ENCODE data around the gene SLC16A14. TPM values are rescaled to one million over a fixed set of nuclear protein-coding genes. Genes with fewer than 3 reads are reported as not detected.

Gene SLC16A14
- total and polyA plus RNA-seq, 7 donors: 0.23 to 4.8 (median 0.71) TPM

DNA sequence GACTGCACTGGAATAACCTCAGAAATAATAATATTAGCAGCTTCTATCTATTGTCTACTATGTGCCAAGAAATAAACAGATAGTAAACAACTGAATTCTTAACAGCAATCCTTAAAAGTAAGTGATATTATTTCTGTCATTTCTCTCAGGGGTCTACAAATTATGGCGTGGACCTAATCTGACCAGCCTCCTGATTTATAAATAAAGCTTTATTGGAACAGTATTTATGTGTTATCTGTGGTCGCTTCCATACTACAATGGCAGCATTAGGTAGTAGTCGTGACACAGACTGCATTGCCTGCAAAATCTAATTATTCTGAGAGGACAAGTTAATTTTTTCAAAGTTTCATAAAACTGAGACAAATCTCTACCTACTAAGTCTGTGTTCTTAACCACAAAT, 49.0 kb downstream of the SLC16A14 start:
- DNase-seq: no peak
- Histone ChIP-seq H3K27ac (no peak overlapping the region), H3K27me3 (no peaks in the 10 kb centered on the region), H3K4me1 (no peaks in the 10 kb centered on the region), H3K36me3 (no peaks in the 10 kb centered on the region), H3K4me3 (no peak overlapping the region), H3K9me3 (no peaks in the 10 kb centered on the region)
- TF ChIP-seq POLR2AphosphoS5 (IDR thresholded peaks at IDR 0.05) (no peak), EP300 (IDR thresholded peaks at IDR 0.05) (no peak), POLR2A (IDR thresholded peaks at IDR 0.05) (no peak)
- TF ChIP-seq, protein P1, sequence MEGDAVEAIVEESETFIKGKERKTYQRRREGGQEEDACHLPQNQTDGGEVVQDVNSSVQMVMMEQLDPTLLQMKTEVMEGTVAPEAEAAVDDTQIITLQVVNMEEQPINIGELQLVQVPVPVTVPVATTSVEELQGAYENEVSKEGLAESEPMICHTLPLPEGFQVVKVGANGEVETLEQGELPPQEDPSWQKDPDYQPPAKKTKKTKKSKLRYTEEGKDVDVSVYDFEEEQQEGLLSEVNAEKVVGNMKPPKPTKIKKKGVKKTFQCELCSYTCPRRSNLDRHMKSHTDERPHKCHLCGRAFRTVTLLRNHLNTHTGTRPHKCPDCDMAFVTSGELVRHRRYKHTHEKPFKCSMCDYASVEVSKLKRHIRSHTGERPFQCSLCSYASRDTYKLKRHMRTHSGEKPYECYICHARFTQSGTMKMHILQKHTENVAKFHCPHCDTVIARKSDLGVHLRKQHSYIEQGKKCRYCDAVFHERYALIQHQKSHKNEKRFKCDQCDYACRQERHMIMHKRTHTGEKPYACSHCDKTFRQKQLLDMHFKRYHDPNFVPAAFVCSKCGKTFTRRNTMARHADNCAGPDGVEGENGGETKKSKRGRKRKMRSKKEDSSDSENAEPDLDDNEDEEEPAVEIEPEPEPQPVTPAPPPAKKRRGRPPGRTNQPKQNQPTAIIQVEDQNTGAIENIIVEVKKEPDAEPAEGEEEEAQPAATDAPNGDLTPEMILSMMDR (IDR thresholded peaks at IDR 0.05): no peak
- WGBS, 2 donors: 86 to 91% methylated on average over 3 of the region's 3 CpGs
- intact Hi-C loops (cut with DNase I): no loop called here

DNA sequence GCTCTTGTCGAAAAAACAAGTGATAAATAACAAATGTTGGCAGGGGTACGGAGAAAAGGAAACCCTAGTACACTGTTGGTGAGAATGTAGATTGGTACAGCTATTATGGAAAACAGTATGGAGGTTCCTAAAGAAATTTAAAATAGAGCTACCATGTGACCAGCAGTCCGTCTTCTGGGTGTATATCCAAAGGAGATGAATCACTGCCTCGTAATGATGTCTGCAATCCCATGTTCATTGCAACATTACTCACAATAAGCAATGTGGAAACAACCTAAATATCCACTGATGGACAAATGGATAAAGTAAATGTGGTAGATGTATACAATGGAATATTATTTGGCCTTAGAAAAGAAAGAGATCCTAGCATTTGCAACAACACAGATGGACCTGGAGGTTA, 50.6 kb downstream of the SLC16A14 start:
- Histone ChIP-seq H3K9me3 (no peaks in the 10 kb centered on the region), H3K4me1 (no peaks in the 10 kb centered on the region), H3K27ac (no peak overlapping the region), H3K36me3 (no peaks in the 10 kb centered on the region), H3K27me3 (no peaks in the 10 kb centered on the region), H3K4me3 (no peak overlapping the region)
- TF ChIP-seq, protein P1 (IDR thresholded peaks at IDR 0.05): no peak
- TF ChIP-seq EP300 (IDR thresholded peaks at IDR 0.05) (no peak), POLR2AphosphoS5 (IDR thresholded peaks at IDR 0.05) (no peak), POLR2A (IDR thresholded peaks at IDR 0.05) (no peak)
- no peak for DNase-seq
- WGBS, 2 donors: 91 to 93% methylated on average over 4 of the region's 4 CpGs
- intact Hi-C loops (cut with DNase I): no loop called here

DNA sequence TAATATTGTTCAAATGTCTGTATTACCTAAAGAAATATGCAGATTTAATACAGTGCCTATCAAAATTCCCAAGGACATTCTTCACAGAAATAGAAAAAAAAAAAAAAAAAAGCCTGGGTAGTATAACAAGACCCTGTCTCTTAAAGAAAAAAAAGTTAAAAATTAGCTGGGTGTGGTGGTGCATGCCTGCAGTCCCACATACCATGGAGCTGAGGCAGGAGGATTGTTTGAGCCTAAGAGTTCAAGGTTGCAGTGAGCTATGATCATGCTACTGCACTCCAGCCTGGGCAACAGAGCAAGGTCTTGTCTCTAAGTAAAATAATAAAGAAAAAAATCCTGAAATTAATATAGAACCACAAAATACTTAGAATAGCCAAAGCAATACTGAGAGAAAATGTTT, 51.9 kb downstream of the SLC16A14 start:
- H3K9me3 ChIP-seq: no peaks in the 10 kb centered on the region
- no peaks in the 10 kb centered on the region for H3K36me3 ChIP-seq
- DNase-seq: no peak
- TF ChIP-seq, protein P1 (IDR thresholded peaks at IDR 0.05): no peak
- no peak for TF ChIP-seq EP300 (IDR thresholded peaks at IDR 0.05)
- no peak for TF ChIP-seq POLR2A (IDR thresholded peaks at IDR 0.05)
- no peak for TF ChIP-seq POLR2AphosphoS5 (IDR thresholded peaks at IDR 0.05)
- no peaks in the 10 kb centered on the region for H3K27me3 ChIP-seq
- H3K27ac ChIP-seq: no peak overlapping the region
- intact Hi-C loops (cut with DNase I): no loop called here
- H3K4me1 ChIP-seq: peaks cover 0 to 2% (median 1%) of the 10 kb centered on the region in 4 donors
- no peak overlapping the region for H3K4me3 ChIP-seq

DNA sequence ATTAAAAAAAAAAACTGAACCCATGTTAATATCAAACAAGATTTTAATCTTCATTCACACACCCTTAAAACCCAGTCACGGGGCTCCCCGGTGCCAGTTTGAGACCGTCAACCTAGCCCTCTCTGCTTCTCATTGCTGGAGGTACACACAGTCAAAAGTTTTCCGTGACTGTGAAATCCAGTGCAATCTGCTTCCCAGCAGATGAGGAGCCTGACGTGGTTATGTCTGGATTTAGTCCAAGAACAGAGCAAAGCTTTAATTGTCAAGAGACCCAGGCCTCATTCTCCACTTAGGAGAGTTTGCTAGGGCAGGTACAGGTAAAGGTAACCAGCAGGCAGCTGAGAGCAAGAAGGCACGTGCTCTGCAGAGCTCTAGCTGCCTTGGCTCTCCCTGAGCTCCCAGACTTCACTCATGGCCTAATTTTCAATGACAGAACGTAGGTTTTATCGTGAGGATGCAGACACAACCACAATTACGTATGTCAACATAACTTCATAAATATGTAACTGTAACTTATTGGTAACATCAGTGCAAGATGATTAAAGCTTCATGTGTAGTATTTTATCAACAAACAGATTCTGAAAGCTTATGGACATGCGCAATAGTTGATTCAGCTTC, 56.3 kb downstream of the SLC16A14 start:
- Histone ChIP-seq H3K36me3 (no peaks in the 10 kb centered on the region), H3K27ac (no peak overlapping the region), H3K27me3 (no peaks in the 10 kb centered on the region), H3K9me3 (no peaks in the 10 kb centered on the region), H3K4me1 (peaks cover 0 to 22% (median 14%) of the 10 kb centered on the region in 4 donors), H3K4me3 (no peak overlapping the region)
- intact Hi-C loops (cut with DNase I): no loop called here
- TF ChIP-seq, protein P1 (IDR thresholded peaks at IDR 0.05): no peak
- WGBS, 2 donors: 90% methylated on average over 10 of the region's 10 CpGs
- no peak for DNase-seq

DNA sequence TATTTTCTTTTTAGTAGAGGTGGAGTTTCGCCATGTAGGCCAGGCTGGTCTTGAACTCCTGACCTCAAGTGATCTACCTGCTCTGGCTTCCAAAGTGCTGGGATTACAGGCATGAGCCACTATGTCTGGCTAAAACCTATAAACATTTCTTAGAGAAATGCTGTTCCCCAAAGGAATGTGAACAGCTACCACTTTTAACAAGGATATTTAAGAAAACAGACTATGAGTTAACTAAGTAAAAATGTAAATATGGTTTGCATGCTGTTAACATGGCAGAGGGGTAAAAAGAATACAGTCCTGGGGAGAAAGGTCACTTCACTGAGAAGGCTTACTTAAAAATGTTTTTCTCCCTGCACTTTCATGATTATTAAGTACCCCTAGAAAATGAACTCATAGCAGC, 57.1 kb downstream of the SLC16A14 start:
- Histone ChIP-seq H3K4me1 (peaks cover 0 to 22% (median 14%) of the 10 kb centered on the region in 4 donors), H3K27me3 (no peaks in the 10 kb centered on the region), H3K27ac (peak overlapping the region in 1 of 4 donors; percentile 11), H3K9me3 (no peaks in the 10 kb centered on the region), H3K36me3 (no peaks in the 10 kb centered on the region), H3K4me3 (no peak overlapping the region)
- 87 to 96% methylated on average over 1 of the region's 1 CpG for WGBS, 2 donors
- TF ChIP-seq, protein P1 (IDR thresholded peaks at IDR 0.05): no peak
- TF ChIP-seq POLR2AphosphoS5 (IDR thresholded peaks at IDR 0.05) (no peak), POLR2A (IDR thresholded peaks at IDR 0.05) (no peak)
- no peak for DNase-seq
- intact Hi-C loops (cut with DNase I): no loop called here

Measured in sigmoid colon (tissue), 7 donors.